ENCODE results near the gene STAMBPL1.
"Not testable (repeated sequence)": the region's sequence is repeated elsewhere in the genome, so short reads cannot be mapped to it uniquely, and the experiment has no call there.

Gene STAMBPL1

DNA sequence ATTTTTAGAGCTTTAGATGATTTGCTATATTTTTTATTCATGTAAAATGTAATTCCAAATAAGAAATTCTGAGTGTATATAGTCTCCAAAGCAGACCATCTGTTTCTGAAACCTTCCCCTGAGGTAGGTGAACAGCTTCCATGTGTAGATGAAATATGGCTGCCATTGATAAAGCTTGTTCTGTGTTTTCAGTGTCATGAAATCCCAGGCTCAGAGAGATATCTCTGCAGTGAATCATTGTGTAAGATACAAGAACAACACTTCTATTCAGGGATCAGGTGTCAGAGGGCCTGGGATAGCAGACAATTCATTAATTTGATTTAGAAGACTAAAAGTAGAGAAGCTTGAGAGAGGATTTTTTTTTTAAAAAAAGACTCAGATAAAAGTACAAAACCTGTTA lies 43.5 kb downstream of the STAMBPL1 start:
- no peak for DNase-seq

DNA sequence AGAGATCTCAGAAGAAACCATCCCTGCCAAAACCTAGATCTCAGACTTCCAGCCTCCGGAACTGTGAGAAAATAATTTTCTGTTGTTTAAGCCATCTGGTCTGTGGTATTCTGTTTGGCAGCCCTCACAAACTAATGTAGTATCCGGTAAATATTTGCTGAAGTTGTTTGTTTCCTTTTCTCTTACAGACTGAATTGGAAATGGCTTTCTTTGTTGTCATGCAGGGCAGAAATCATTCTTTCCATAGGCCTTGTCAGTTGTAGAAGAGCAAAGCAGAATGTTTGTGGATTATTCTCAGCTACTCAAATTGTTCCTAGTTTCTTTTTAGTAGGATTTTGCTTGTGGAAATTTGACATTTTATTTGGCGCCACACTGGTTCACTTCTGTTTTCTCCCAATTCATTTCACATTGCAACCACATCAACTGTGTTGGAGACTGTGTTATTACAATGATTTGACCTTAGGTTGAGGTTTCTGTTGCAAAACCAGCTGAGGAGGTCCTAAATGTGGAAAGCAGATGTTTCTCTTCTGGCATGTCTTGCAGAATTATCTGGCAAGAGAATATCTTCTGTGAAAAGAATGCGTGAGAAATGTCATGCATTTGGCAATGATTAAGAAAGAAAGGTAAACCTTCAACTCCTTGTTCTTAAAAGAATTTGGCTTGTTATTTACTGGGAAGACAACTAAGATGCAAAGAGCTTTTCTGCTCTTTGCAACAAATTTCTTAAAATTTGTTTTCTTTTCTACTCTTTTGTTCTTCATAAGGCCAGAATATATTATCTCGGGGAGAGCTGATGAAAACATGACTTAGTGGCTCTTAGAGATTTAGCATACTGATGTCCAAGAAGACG lies 46.7 kb downstream of the STAMBPL1 start:
- peak; percentile 15 for DNase-seq

DNA sequence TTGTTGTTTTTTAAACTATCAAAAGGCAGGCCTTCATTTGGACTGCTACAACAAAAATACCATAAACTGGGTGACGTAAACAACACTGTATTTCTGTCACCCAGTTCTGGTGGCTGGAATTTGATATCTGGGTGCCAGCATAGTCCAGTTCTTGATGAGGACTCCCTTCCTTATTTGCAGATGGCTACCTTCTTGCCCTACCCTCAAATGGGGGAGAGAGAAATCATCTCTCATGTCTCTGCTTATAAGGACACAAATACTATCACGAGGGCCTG lies 47.3 kb downstream of the STAMBPL1 start:
- DNase-seq = no peak

DNA sequence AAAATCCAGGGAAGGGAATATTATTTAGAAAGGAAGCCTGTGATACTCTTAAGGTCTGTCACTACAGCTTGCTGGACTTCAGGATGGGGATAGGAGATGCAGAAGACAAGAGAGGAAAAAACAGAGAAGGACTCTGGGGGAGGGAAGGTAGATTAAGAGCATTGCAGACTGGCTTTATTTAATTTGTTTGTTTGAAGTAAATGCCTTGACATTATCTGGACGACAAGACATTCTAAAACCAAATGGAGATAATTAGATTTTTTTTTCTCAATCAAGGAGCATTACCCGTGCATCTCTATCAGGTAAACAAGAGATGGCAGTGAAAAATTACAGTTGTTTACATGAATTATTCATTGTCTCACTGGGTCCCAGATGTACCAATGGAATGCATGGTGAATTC lies 48.2 kb downstream of the STAMBPL1 start:
- no peak for DNase-seq

DNA sequence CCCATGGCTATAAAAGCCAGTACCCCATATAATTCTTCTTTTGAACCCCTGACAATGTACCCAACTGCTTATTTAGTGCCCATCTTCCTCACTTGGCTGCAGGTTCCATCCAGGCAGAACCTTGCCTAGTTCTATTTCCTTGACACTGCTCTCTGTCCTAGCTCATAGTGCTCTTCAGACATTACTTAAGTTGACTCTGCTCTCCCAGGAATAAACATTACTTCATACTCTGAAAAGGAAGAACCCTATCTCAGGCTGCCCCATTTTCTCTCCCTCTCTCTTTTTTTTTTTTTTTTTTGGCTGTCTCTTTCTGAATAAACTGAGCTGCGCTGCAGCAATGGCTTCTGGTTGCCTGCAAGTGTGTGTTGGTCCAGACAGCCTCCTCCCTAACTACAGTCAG lies 51.5 kb downstream of the STAMBPL1 start:
- no peak for DNase-seq

DNA sequence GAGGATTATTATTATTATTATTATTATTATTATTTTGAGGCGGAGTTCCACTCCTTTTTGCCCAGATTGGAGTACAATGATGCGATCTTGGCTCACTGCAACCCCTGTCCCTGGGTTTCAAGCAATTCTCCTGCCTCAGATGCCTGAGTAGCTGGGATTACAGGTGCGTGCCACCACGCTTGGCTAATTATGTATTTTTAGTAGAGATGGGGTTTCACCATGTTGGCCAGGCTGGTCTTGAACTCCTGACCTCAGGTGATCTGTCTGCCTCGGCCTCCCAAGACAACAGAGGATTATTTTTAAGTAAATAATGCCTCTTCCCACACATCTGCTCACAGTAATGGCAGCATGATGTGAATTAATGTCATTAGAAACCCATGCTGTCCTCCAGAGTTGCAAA lies 52.0 kb downstream of the STAMBPL1 start:
- DNase-seq = not testable (repeated sequence)

DNA sequence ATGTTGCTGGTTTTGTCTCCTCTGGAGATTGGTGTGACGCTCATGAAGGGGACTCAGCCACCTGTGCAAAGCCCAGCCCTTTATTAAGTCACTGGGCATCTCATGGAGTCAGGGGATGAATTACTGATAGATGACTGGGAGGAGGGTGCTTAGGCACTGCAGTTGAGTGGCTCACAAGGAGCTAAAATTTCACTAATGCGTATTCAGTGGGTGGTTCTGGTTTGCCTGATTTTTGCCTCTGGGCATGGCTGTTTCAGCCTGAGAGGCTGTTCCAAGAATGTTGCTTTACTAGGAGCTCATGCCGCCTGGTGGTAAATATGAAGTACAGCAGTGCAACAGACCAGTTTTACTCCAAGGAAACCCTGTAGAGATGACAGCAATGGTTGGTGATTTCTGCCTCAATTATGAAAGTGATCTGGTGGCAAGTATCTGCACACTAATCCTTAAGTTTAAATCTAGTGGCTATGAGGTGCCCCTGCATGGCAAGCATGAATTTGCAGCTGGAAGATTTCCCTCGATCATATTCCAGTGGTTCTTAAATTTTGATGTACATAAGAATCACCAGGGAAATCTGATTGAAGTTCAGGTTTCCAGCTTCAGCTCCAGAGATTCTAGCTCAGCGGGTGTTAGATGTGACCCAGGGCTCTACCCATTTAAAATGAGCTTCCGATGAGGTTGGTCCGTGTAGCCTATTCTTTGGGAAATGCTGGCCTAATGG lies 52.7 kb downstream of the STAMBPL1 start:
- DNase-seq = peak; percentile 69

DNA sequence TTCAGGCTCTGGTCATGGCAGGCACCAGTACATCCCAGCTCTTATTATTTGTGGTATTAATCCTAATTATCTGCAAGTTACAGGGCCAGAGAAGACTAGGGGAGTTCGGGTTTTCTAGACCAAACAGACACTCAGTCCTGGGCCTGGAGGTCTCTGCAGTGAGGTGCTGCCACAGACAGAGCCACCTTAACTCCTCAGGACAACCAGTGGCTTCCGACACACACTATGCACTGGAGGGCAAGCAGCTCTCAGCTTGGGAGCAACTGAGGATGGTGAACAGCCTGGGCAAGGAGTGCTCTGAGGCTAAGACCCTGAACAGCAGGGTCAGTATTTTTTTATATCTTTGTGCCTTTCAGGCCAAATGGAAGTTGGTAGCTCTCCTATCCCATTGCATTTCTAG lies 53.5 kb downstream of the STAMBPL1 start:
- no peak for DNase-seq

DNA sequence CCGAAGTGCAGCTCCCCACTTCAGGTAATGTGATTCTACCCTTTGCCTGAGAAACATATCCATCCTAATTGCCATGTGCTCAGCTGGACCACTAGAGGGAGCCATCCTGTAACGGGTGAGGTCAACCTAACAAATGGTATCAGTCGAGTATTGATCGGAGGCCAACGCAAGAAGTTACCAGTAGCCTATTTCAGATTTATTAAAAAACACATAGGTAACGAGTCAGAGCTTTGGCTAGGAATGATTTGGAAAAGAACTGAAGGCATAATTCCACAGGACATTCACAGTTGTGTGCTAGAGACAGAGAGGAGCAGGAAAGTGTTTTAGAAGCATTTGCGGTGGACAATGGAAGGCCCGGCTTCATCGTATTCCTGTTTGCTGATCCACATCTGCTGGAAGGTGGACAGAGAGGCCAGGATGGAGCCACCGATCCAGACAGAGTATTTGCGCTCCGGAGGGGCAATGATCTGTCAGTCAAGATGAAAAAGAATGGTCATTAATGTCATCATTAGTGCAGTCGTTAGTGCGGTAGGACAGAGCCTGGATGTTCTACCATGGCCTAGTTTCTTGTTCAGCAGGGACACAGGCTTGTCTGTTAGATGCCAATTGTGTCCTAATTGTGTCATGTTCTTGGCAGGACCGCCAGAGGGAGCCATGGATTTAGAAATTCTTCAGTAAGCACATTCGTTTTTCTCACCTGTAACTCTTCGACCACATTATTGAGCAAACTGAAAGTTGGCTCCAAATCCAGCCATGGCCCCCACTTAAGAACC lies 55.0 kb downstream of the STAMBPL1 start:
- DNase-seq = peak; percentile 71

DNA sequence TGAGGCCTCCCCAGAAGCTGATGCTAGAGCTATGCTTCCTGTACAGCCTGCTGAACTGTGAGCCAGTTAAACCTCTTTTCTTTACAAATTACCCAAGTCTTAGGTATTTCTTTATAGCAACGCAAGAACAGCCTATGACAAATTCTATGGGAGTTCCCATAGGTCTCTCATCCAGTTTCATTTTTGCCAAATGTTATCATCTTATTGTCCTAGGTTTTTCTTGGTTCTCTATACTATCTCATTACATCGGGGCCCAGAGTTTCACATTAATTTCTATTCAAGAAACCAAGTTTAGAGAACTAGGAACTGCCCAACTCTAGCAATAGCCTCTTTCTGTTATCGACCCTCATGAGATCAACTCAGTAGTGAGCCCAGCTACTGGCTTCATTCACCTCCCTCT lies 56.6 kb downstream of the STAMBPL1 start:
- no peak for DNase-seq

DNA sequence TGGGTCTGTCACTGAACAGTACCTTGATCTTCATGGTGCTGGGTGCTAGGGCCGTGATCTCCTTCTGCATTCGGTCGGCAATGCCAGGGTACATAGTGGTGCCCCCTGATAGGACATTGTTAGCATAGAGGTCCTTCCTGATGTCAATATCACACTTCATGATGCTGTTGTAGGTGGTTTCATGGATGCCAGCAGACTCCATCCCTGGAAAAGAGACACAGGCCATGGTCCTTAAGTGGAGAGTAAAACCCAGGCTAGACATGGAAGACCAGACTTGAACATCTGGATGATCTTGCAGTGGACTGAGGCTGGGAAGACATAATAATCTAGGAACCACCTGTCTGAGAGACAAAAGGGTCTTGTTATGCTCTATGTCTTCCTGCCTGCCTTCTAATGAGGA lies 58.0 kb downstream of the STAMBPL1 start:
- no peak for DNase-seq

DNA sequence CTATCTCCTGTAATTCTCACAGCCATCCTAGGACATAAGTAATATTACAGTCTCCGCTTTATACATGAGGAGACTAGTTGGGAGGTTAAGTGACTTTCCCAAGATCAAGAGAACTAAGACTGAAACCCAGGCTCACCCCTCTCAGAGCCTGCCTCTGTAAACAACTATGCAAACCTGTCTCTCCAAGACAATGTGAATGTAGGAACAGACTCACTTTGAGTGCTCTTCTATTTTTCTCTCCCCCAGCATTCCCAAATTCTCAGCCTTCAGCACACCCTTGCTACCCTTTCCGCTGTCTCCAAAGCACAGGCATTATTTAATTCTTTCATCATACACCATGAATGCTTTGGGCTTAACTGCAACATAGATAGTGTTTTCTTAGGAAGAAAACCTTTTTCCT lies 58.9 kb downstream of the STAMBPL1 start:
- DNase-seq = no peak

DNA sequence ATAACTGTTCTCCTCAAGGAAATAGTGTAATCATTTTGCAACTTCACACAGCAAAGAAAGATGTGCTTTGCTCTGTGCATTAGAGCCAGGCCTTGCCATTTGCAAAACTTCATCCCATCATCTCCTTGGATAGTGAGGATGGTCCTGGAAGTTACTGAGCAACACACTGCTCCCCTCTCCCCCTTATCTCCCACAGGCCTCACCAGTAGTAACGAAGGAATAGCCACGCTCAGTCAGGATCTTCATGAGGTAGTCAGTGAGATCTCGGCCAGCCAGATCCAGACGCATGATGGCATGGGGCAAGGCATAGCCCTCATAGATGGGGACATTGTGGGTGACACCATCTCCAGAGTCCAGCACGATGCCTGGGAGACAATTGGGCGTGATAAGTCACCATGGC lies 61.0 kb downstream of the STAMBPL1 start:
- no peak for DNase-seq

DNA sequence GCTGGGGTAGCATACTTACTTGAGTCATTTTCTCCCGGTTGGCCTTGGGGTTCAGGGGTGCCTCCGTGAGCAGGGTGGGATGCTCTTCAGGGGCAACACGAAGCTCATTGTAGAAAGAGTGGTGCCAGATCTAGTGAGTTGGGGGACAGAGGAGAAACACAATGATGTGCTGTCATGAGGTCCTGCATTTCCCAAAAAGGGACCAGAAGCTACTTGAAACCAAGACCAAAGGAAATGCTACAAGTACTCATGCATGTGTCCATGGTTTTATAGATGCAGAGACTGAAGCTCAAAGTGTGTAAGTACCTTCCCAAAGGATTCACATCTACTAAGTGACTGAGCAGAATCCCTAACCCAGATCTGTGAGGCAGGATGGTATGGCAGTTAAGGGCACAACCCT lies 63.7 kb downstream of the STAMBPL1 start:
- DNase-seq = no peak

DNA sequence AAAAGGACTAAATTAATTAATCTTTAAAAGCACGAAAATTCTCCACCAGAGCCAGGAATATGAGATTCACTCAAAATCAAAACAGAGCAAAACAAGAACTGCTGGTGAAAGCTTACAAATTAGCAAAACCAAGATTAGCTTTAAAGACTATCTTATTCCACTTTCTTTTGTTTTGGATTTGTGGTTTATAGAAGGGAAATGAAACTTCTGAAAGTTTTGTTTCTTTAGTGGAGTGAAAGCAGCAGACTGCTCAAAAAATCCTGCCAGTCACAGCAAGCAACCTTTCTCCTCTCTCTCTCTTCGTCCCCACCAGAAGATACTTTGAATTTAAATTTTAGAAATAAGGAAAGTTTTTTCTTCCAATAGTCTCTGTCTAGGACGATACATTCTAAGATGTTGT lies 64.8 kb downstream of the STAMBPL1 start:
- no peak for DNase-seq

DNA sequence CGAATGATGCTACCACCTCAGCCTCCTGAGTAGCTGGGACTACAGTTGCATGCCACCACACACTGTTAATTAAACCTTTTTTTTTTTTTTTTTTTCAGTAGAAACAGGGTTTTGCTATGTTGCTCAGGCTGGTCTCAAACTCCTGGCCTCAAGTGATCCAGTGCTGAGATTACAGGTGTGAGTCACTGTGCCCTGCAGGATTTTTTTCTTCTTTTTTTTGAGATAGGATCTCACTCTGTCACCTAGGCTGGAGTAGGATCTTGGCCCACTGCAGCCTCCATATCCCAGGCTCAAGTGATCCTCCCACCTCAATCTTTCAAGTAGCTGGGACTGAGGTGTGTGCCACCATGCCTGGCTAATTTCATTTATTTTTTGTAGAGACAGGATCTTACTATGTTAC lies 66.2 kb downstream of the STAMBPL1 start:
- no peak for DNase-seq

DNA sequence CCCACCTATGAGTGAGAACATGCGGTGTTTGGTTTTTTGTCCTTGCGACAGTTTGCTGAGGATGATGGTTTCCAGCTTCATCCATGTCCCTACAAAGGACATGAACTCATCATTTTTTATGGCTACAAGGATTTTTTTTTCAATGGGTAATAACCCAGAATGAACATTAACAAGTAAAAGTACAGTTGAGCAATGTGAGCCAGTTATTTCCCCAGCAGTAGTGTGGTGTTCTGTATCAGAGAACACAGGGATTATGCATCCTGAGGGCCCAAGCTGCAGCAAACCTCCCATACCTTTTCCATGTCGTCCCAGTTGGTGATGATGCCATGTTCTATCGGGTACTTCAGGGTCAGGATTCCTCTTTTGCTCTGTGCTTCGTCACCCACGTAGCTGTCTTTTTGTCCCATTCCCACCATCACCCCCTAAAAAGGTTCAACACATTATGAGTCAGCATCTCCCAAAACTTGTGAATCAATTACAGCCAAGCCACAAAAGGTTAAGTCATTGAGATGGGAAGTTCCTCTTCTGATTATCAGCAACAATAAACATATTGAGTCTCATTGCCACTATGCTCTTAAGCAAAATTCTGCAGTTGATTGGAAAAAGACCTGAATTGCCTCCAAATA lies 67.0 kb downstream of the STAMBPL1 start:
- no peak for DNase-seq

DNA sequence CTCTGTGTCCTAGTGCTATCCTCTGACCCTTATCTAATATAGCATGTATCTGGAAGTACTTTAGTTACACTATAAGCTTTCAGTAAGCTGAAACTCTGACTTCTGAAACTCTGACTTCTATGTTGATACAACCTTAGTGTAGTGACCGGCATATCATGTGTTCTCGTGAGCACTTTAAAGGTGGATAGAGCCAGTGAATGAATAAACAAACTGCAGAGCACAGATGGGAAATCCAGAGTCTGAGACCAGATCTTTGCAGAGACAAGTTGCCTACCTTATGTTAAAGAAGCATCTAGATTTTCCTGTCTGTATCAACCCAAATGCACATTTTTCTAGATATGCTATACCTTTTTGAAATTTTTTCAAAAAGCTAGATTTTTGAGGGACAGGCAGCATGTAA lies 69.0 kb downstream of the STAMBPL1 start:
- DNase-seq = no peak

DNA sequence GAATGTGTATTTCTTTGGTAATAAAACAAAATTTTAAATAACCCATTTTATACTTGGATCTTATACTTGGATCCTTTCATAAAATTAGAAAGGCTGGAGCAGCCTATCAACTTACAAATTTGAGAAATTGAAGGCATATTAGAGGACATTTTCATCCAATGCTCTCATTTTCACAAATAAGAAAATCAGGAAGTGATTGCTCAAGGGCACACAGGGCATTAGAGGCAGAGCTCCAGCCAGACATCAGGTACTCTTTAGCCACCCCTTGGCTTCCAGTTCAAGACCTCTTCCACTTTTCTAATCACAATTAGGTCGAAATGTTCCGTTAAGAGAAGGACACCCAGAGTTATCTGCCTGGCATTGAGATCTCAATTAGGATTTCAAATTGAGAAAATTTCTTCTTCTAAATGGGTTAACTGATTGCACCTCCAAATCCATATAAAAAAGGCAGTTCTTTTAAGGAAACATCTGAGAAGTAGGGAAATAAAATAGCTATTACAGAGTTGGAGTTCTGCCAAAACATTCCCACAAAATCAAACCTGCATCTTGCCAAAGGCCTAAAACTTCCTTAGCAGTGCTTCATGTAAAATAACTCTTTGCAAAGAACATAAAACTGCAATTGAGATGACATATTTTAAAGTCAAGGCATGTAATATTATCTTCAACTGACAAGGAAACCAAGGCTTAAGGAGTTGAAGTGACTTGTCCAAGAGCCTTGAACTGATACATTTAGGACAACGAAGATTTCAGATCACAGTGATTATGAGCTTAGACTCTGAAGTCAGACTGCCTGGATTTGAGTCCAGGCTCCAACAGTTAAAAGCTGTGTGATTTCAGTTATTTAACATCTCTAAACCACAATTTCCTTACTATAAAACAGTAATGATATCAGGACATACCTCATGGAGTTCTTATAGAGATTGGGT lies 70.1 kb downstream of the STAMBPL1 start:
- DNase-seq = no peak

DNA sequence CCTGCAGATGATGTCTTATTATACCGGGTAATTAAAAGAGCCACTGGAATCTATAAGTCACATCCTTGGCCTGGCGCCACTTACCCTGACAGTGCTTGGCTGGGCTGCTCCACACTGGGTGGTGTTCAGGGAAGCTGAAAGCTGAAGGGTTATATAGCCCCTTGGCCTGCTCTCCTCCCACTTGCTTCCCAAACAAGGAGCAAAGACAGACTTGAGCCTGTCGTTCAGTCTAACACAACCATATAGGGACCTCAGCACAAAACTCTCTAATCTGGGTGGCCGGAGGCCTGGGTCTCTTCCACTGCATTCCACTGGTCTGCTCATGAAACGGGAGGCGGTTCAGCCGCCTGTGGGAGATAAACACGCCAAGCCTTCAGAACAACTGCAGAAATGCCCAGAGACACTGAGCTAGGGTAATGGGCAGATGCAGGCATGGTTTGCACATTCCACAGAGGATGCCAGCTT lies 72.6 kb downstream of the STAMBPL1 start, which contains the start of gene ACTA2:
Gene ACTA2, minus strand, starts transcription at position 127 of the 465 bp plus-strand sequence. CDS start 3,843 bp downstream, outside the sequence.
- DNase-seq = no peak

DNA sequence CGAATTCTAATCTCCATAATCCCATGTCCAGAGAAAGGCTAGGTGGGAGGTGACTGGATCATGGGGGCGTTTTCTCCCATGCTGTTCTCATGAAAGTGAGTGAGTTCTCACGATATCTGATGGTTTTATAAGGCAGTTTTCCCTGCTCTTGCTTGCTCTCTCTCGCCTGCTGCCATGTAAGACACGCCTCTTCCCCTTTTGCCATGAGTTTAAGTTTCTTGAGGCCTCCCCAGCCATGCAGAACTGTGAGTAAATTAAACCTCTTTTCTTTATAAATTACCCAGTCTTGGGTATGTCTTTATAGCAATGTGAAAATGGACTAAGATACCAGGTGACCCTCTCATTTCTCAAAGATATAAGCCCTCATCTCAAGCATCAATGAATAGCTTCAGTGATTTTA lies 73.6 kb downstream of the STAMBPL1 start:
- no peak for DNase-seq

DNA sequence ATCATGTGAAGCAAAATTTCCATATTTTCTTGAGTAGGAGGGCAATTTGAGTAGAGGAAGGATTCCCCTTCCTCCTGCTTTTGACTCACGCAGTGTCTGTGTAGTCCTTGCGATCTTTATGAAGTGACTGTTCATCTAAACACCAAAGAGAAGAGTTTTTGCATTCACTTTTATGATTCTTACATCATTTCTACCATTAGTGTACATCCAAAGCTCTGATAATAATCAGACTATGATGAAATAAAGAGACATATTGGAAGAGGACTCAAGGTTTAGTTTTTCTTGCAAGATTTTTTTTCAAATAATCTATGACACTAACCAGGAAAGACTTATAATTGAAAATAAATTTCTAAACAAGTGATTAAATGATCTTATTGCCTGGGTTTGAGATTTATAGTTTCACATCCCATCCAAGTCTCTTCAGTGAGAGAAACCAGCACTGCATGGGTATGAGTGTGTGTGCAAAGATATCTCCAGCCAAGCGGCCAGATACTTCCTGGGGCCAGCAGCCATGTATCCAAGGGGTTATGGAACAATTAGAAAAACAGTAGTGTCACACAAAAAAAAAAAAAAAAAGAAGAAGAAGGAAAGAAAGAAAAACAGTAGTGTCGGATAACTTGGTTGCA lies 74.5 kb downstream of the STAMBPL1 start:
- DNase-seq = no peak

Measured in NCI-H1694 treated with DMSO at 0.1 percent for 48 hours (cell line).